H9 (cell line): ENCODE data around the gene FOXR1. TPM values are rescaled to one million over a fixed set of nuclear protein-coding genes. Genes with fewer than 3 reads are reported as not detected.

ENCODE experiments used
- DNase-seq: peaks from one replicate; pipeline ENCODE4 v3.0.0-alpha.2; 2017
- H2AFZ ChIP-seq: one replicate; pipeline ENCODE4 v1.6.1; 2013; ENCODE audit warnings: mild to moderate bottlenecking, low read length, control low read depth, moderate library complexity
- H2AK5ac ChIP-seq: 2 replicates; pipeline ENCODE4 v1.6.1; 2013; ENCODE audit warnings: low read length, control low read depth, mixed read lengths; ENCODE audit not compliant: insufficient read length
- H2BK120ac ChIP-seq: one replicate; pipeline ENCODE4 v1.6.1; 2013; ENCODE audit warnings: low read depth, mild to moderate bottlenecking, low read length, control low read depth, inconsistent platforms; ENCODE audit not compliant: poor library complexity, severe bottlenecking
- H2BK12ac ChIP-seq: 2 replicates; pipeline ENCODE4 v1.6.1; 2013; ENCODE audit warnings: low read length, control low read depth, mixed read lengths, low read depth; ENCODE audit not compliant: insufficient read length
- H2BK15ac ChIP-seq: 2 replicates; pipeline ENCODE4 v1.6.1; 2013; ENCODE audit warnings: low read depth, low read length, control low read depth
- H2BK20ac ChIP-seq: one replicate; pipeline ENCODE4 v1.6.1; 2013; ENCODE audit warnings: low read depth, mild to moderate bottlenecking, low read length, control low read depth, inconsistent platforms; ENCODE audit not compliant: poor library complexity, severe bottlenecking
- H2BK5ac ChIP-seq: 2 replicates; pipeline ENCODE4 v1.6.1; 2013; ENCODE audit warnings: low read length, control low read depth, mixed read lengths; ENCODE audit not compliant: insufficient read length
- H3K14ac ChIP-seq: 2 replicates; pipeline ENCODE4 v1.6.1; 2013; ENCODE audit warnings: low read length, control low read depth; ENCODE audit not compliant: insufficient read depth
- H3K18ac ChIP-seq: 2 replicates; pipeline ENCODE4 v1.6.1; 2013; ENCODE audit warnings: low read depth, mild to moderate bottlenecking, mixed read lengths, low read length, control low read depth; ENCODE audit not compliant: insufficient read length
- H3K23ac ChIP-seq: 2 replicates; pipeline ENCODE4 v1.6.1; 2013; ENCODE audit warnings: low read length, control low read depth, mixed read lengths, low read depth; ENCODE audit not compliant: insufficient read length
- H3K23me2 ChIP-seq: 2 replicates; pipeline ENCODE4 v1.6.1; 2013; ENCODE audit warnings: low read depth, mild to moderate bottlenecking, mixed read lengths, low read length, control low read depth; ENCODE audit not compliant: insufficient read length, poor library complexity, severe bottlenecking
- H3K27ac ChIP-seq: 2 replicates; pipeline ENCODE4 v1.5.1; 2013; ENCODE audit warnings: low read length, control low read depth, mixed read lengths, low read depth; ENCODE audit not compliant: insufficient read length
- H3K27me3 ChIP-seq: 2 replicates; pipeline ENCODE4 v1.6.1; 2013; ENCODE audit warnings: low read length, control low read depth, inconsistent platforms; ENCODE audit not compliant: insufficient read depth
- H3K4ac ChIP-seq: 2 replicates; pipeline ENCODE4 v1.6.1; 2013; ENCODE audit warnings: low read depth, mild to moderate bottlenecking, control low read depth, inconsistent platforms, low read length, moderate library complexity
- H3K4me1 ChIP-seq: 2 replicates; pipeline ENCODE4 v1.6.1; 2013; ENCODE audit warnings: low read length, control low read depth, inconsistent platforms; ENCODE audit not compliant: insufficient read depth
- H3K4me2 ChIP-seq: 2 replicates; pipeline ENCODE4 v1.6.1; 2013; ENCODE audit warnings: low read length, control low read depth, mixed read lengths; ENCODE audit not compliant: insufficient read length, insufficient read depth
- H3K56ac ChIP-seq: 2 replicates; pipeline ENCODE4 v1.6.1; 2013; ENCODE audit warnings: low read depth, mild to moderate bottlenecking, mixed read lengths, low read length, control low read depth; ENCODE audit not compliant: insufficient read length
- H3K79me1 ChIP-seq: 2 replicates; pipeline ENCODE4 v1.6.1; 2013; ENCODE audit warnings: low read depth, mild to moderate bottlenecking, moderate library complexity, low read length, control low read depth, inconsistent platforms; ENCODE audit not compliant: insufficient read depth, poor library complexity, severe bottlenecking
- H3K79me2 ChIP-seq: 2 replicates; pipeline ENCODE4 v1.6.1; 2013; ENCODE audit warnings: low read length, control low read depth, inconsistent platforms; ENCODE audit not compliant: insufficient read depth
- H3K9ac ChIP-seq: 2 replicates; pipeline ENCODE4 v1.6.1; 2013; ENCODE audit warnings: low read length, control low read depth, mixed read lengths; ENCODE audit not compliant: insufficient read length; ENCODE audit errors: extremely low read depth
- H3K9me3 ChIP-seq: one replicate; pipeline ENCODE4 v1.6.1; 2013; ENCODE audit warnings: low read depth, low read length, inconsistent platforms; ENCODE audit not compliant: control insufficient read depth
- H3T11ph ChIP-seq: one replicate; pipeline ENCODE4 v1.6.1; 2013; ENCODE audit warnings: mild to moderate bottlenecking, low read length, control low read depth, inconsistent platforms
- H4K20me1 ChIP-seq: one replicate; pipeline ENCODE4 v1.6.1; 2013; ENCODE audit not compliant: control insufficient read depth, insufficient read length, insufficient read depth
- H4K5ac ChIP-seq: 2 replicates; pipeline ENCODE4 v1.6.1; 2013; ENCODE audit warnings: low read depth, mild to moderate bottlenecking, mixed read lengths, low read length, control low read depth; ENCODE audit not compliant: insufficient read length
- H4K8ac ChIP-seq: replicated peaks from 2 replicates; pipeline ENCODE4 v1.6.1; 2013; ENCODE audit warnings: low read length, control low read depth, mixed read lengths, low read depth; ENCODE audit not compliant: insufficient read length
- H4K91ac ChIP-seq: 2 replicates; pipeline ENCODE4 v1.6.1; 2013; ENCODE audit warnings: low read depth, mild to moderate bottlenecking, moderate library complexity, mixed read lengths, low read length, control low read depth; ENCODE audit not compliant: insufficient read length
- H3K27ac Mint-ChIP-seq, 3 experiments: 2 replicates in 2 of 3; 3 replicates in 1 of 3; pipeline ENCODE4 v1.8.0; 2020 to 2021; ENCODE audit warnings: mixed read lengths in 3 of 3, mild to moderate bottlenecking in 1 of 3, moderate library complexity in 1 of 3
- H3K27me3 Mint-ChIP-seq: 2 replicates; pipeline ENCODE4 v1.8.0; 2021; ENCODE audit warnings: low read depth, mild to moderate bottlenecking, moderate library complexity, mixed read lengths
- H3K36me3 Mint-ChIP-seq, 3 experiments: 2 replicates in 2 of 3; 3 replicates in 1 of 3; pipeline ENCODE4 v1.8.0; 2020 to 2021; ENCODE audit warnings: low read depth in 3 of 3, mixed read lengths in 3 of 3; ENCODE audit not compliant: insufficient read depth in 1 of 3
- H3K4me1 Mint-ChIP-seq, 2 experiments: 2 replicates each; pipeline ENCODE4 v1.8.0; 2020; ENCODE audit warnings: mixed read lengths in 2 of 2
- H3K4me3 Mint-ChIP-seq, 2 experiments: 2 replicates in 1 of 2; 3 replicates in 1 of 2; pipeline ENCODE4 v1.8.0; 2020 to 2021; ENCODE audit warnings: mild to moderate bottlenecking in 2 of 2, mixed read lengths in 2 of 2, moderate library complexity in 1 of 2
- H3K9me3 Mint-ChIP-seq, 2 experiments: 2 replicates in 1 of 2; 3 replicates in 1 of 2; pipeline ENCODE4 v1.8.0; 2020; ENCODE audit warnings: mild to moderate bottlenecking in 2 of 2, mixed read lengths in 2 of 2, moderate library complexity in 1 of 2
- CTCF ChIP-seq: fragments of 200-600 bp; sonication (generic); conservative IDR thresholded peaks from 3 replicates; pipeline ENCODE4 v1.8.0; 2021; ENCODE audit warnings: antibody characterized with exemption, mild to moderate bottlenecking
- WGBS: extraction: QIAGEN DNeasy Blood & Tissue Kit; methylation state at CpG from one replicate; pipeline ENCODE4 v1.1.7; 2013; ENCODE audit warnings: missing lambda C conversion rate, low lambda C conversion rate, mixed read lengths; ENCODE audit not compliant: insufficient read length; ENCODE audit errors: extremely low coverage; 5-methylcytosine and 5-hydroxymethylcytosine counted together
- total RNA-seq: library from RNA; stranded (reverse); gene quantifications from 2 replicates; pipeline ENCODE4 v1.2.1, GENCODE V29; 2021

Gene FOXR1
- total RNA-seq, 1 experiment from 2014 or later = not detected

- H3K9ac ChIP-seq = no peak overlapping the region
Observed at GRCh38 chr11:118984825-118985224, 13.3 kb downstream of the FOXR1 start.

More at GRCh38 chr11:118984825-118985224, 13.3 kb downstream of the FOXR1 start:
- H3K4me2 ChIP-seq = no peak overlapping the region
- no peak overlapping the region for H2BK5ac ChIP-seq
- no peak overlapping the region for H2BK15ac ChIP-seq
- H3K27ac ChIP-seq = no peak overlapping the region
- peaks cover 8 to 10% of the 10 kb centered on the region in 2 experiments for H3K4me1 Mint-ChIP-seq
- H3K56ac ChIP-seq = no peak overlapping the region
- H2BK20ac ChIP-seq = no peak overlapping the region
- H3K79me1 ChIP-seq = no peaks in the 10 kb centered on the region
- no peak overlapping the region for H3K23ac ChIP-seq
- H3K27me3 Mint-ChIP-seq = peaks cover 4% of the 10 kb centered on the region
- H3K23me2 ChIP-seq = no peaks in the 10 kb centered on the region
- H3K36me3 Mint-ChIP-seq = no peaks in the 10 kb centered on the region
- H2AK5ac ChIP-seq = no peak overlapping the region
- H4K20me1 ChIP-seq = no peaks in the 10 kb centered on the region
- no peaks in the 10 kb centered on the region for H3K79me2 ChIP-seq
- H3K18ac ChIP-seq = no peak overlapping the region
- H3K9me3 ChIP-seq = no peaks in the 10 kb centered on the region
- H3K27me3 ChIP-seq = no peaks in the 10 kb centered on the region; the same call in 1 of the 2 replicates
- H4K5ac ChIP-seq = no peak overlapping the region
- H3K9me3 Mint-ChIP-seq = no peaks in the 10 kb centered on the region
- H3K14ac ChIP-seq = no peak overlapping the region
- H3K27ac Mint-ChIP-seq = no peak overlapping the region
- no peak overlapping the region for H4K91ac ChIP-seq
- no peak overlapping the region for H2BK12ac ChIP-seq
- H2AFZ ChIP-seq = no peak overlapping the region
- no peak overlapping the region for H3K4ac ChIP-seq
- DNase-seq = no peak
- WGBS = no CpG with 5 or more reads among the region's 2 CpGs
- no peak overlapping the region for H4K8ac ChIP-seq
- no peaks in the 10 kb centered on the region for H3K4me1 ChIP-seq
- no peak overlapping the region for H2BK120ac ChIP-seq
- no peak for TF ChIP-seq CTCF
- H3T11ph ChIP-seq = no peak overlapping the region
- H3K4me3 Mint-ChIP-seq = no peak overlapping the region
